SU-DHL-6 (cell line): ENCODE measurements around the gene CCNY.

Source experiments
- H2AFZ ChIP-seq: fragments of 200-600 bp; sonication (generic); 2 replicates; pipeline ENCODE4 v1.6.1; 2014; ENCODE audit warnings: low read depth, mild to moderate bottlenecking, moderate library complexity, mixed read lengths, antibody characterized with exemption, low read length; ENCODE audit not compliant: severe bottlenecking
- H3F3A ChIP-seq: fragments of 200-600 bp; shearing (Covaris generic); 2 replicates; pipeline ENCODE4 v1.6.0; 2016; ENCODE audit warnings: antibody characterized with exemption, mild to moderate bottlenecking; ENCODE audit not compliant: insufficient read depth
- H3K27ac ChIP-seq: fragments of 200-600 bp; sonication (generic); 2 replicates; pipeline ENCODE4 v1.5.1; 2016; ENCODE audit warnings: low read depth, mild to moderate bottlenecking, low read length, moderate library complexity, mixed read lengths
- H3K27me3 ChIP-seq: fragments of 200-600 bp; sonication (generic), shearing (Covaris generic); 2 replicates; pipeline ENCODE4 v1.6.0; 2014; ENCODE audit warnings: mild to moderate bottlenecking, low read length
- H3K36me3 ChIP-seq: fragments of 200-600 bp; sonication (generic); 2 replicates; pipeline ENCODE4 v1.6.1; 2014; ENCODE audit warnings: mild to moderate bottlenecking, low read length, mixed read lengths
- H3K4me2 ChIP-seq: fragments of 300-600, 200-600 bp; shearing (Covaris generic), sonication (generic); 2 replicates; pipeline ENCODE4 v1.6.0; 2014; ENCODE audit warnings: low read length, low read depth, mild to moderate bottlenecking; ENCODE audit not compliant: poor library complexity, severe bottlenecking
- H3K4me3 ChIP-seq: fragments of 200-600 bp; sonication (generic); 2 replicates; pipeline ENCODE4 v1.5.1; 2014; ENCODE audit warnings: antibody characterized with exemption, low read length, mild to moderate bottlenecking, mixed read lengths; ENCODE audit not compliant: insufficient read depth, poor library complexity, severe bottlenecking
- H3K79me2 ChIP-seq: fragments of 200-600 bp; sonication (generic); 2 replicates; pipeline ENCODE4 v1.6.1; 2014; ENCODE audit warnings: mild to moderate bottlenecking, low read length, moderate library complexity; ENCODE audit not compliant: insufficient read depth
- H3K9ac ChIP-seq: fragments of 200-600 bp; sonication (generic); 2 replicates; pipeline ENCODE4 v1.7.0; 2014; ENCODE audit warnings: mild to moderate bottlenecking, low read length
- H3K9me2 ChIP-seq: fragments of 200-600 bp; sonication (generic); replicated peaks from 2 replicates; pipeline ENCODE4 v1.6.1; 2014; ENCODE audit warnings: low read length; ENCODE audit not compliant: insufficient read depth
- H3K9me3 ChIP-seq: fragments of 200-600 bp; sonication (generic); 2 replicates; pipeline ENCODE4 v1.6.1; 2014; ENCODE audit warnings: low read length, mixed read lengths; ENCODE audit not compliant: insufficient read depth
- H4K20me1 ChIP-seq: fragments of 200-600 bp; sonication (generic); 2 replicates; pipeline ENCODE4 v1.6.1; 2014; ENCODE audit warnings: low read depth, mild to moderate bottlenecking, antibody characterized with exemption, low read length, moderate library complexity, mixed read lengths
- EZH2phosphoT487 ChIP-seq: fragments of 200-600 bp; sonication (generic), shearing (Covaris generic); conservative IDR thresholded peaks from 2 replicates; pipeline ENCODE4 v1.6.1; 2018; ENCODE audit warnings: mild to moderate bottlenecking, antibody characterized with exemption, low read length, moderate library complexity, mixed read lengths
- TF ChIP-seq, protein P1 (sequence below): fragments of 200-600 bp; sonication (generic); IDR thresholded peaks from one replicate; pipeline ENCODE4 v1.5.1; 2017; ENCODE audit warnings: antibody characterized with exemption, mild to moderate bottlenecking, low read length, moderate library complexity; ENCODE audit not compliant: insufficient read depth, poor library complexity, severe bottlenecking

CCNY gene

DNA sequence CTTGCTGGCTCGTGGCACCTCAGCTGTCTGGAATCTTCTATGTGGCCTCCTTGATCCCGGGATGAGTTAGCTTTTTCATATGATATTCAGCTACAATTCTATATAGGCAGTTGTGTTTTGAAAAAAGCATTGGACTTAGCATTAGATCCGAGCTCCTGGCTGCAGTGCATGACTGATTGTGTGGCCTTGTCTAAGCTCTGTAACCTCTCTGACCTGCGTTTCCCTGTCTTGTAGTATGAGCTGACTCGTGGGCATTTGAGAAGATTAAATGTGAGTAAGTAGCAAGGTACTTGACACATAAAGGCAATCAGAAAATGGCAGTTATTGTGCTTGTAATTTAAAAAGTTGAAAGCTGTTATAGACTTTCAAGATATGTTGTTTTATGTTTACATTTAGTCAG, 85.9 kb downstream of the CCNY start:
- no peaks in the 10 kb centered on the region for H3K9me3 ChIP-seq
- H3K9ac ChIP-seq, result no peak overlapping the region
- no peaks in the 10 kb centered on the region for H3K27me3 ChIP-seq
- H3K9me2 ChIP-seq, result no peaks in the 10 kb centered on the region
- H3K27ac ChIP-seq, result no peak overlapping the region
- H3K36me3 ChIP-seq, result no peaks in the 10 kb centered on the region
- H3K79me2 ChIP-seq, result no peaks in the 10 kb centered on the region
- no peak overlapping the region for H2AFZ ChIP-seq
- H4K20me1 ChIP-seq, result 0 out of 2 replicates have a peak, but pooled peaks cover 7% of the 10 kb centered on the region
- H3F3A ChIP-seq, result no peaks in the 10 kb centered on the region
- no peak overlapping the region for H3K4me2 ChIP-seq
- TF ChIP-seq EZH2phosphoT487, result no peak
- TF ChIP-seq, protein P1, sequence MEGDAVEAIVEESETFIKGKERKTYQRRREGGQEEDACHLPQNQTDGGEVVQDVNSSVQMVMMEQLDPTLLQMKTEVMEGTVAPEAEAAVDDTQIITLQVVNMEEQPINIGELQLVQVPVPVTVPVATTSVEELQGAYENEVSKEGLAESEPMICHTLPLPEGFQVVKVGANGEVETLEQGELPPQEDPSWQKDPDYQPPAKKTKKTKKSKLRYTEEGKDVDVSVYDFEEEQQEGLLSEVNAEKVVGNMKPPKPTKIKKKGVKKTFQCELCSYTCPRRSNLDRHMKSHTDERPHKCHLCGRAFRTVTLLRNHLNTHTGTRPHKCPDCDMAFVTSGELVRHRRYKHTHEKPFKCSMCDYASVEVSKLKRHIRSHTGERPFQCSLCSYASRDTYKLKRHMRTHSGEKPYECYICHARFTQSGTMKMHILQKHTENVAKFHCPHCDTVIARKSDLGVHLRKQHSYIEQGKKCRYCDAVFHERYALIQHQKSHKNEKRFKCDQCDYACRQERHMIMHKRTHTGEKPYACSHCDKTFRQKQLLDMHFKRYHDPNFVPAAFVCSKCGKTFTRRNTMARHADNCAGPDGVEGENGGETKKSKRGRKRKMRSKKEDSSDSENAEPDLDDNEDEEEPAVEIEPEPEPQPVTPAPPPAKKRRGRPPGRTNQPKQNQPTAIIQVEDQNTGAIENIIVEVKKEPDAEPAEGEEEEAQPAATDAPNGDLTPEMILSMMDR, result no peak
- no peak overlapping the region for H3K4me3 ChIP-seq

DNA sequence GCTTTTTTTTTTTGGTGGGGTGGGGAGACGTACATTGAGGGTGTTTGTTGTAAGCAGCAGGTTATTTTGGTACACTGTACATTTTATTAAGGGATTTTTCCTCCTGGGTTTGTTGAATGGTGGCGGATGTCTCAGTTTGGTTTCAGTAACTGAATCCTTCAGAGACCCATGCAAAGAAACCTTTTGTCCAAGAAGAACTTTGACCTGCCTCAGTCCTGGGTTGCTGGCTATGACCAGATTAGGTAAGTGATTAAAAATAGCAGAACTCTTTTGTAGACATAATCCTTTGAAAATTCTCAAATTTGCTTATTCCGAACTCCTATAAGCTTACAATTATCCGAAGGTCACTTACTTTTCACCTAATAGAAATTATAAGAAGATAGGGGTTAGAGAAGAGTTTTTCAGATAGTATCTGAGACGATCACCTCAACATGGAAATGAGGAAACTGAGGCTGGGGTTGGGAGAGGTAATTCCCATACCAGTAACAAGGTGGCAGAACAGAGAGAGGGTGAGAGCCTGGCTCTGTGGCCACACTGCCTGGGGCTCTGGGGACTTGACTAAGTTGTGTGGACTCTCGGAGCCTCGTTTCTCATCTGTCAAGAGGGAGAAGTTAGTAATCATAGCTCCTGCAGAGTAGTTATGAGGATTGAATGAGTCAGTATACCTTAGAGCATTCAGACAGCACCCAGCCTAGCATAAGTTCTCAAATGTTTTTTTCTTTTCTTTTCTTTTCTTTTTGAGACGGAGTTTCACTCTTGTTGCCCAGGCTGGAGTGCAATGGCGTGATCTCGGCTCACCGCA, 87.4 kb downstream of the CCNY start:
- H3K79me2 ChIP-seq, result no peaks in the 10 kb centered on the region
- H3K4me3 ChIP-seq, result no peak overlapping the region
- H3F3A ChIP-seq, result no peaks in the 10 kb centered on the region
- H3K9me3 ChIP-seq, result no peaks in the 10 kb centered on the region
- no peak overlapping the region for H2AFZ ChIP-seq
- no peaks in the 10 kb centered on the region for H3K27me3 ChIP-seq
- H3K9ac ChIP-seq, result no peak overlapping the region
- TF ChIP-seq EZH2phosphoT487, result no peak
- H3K4me2 ChIP-seq, result no peak overlapping the region
- no peaks in the 10 kb centered on the region for H3K36me3 ChIP-seq
- no peaks in the 10 kb centered on the region for H3K9me2 ChIP-seq
- H4K20me1 ChIP-seq, result 0 out of 2 replicates have a peak, but pooled peaks cover 7% of the 10 kb centered on the region
- H3K27ac ChIP-seq, result no peak overlapping the region

DNA sequence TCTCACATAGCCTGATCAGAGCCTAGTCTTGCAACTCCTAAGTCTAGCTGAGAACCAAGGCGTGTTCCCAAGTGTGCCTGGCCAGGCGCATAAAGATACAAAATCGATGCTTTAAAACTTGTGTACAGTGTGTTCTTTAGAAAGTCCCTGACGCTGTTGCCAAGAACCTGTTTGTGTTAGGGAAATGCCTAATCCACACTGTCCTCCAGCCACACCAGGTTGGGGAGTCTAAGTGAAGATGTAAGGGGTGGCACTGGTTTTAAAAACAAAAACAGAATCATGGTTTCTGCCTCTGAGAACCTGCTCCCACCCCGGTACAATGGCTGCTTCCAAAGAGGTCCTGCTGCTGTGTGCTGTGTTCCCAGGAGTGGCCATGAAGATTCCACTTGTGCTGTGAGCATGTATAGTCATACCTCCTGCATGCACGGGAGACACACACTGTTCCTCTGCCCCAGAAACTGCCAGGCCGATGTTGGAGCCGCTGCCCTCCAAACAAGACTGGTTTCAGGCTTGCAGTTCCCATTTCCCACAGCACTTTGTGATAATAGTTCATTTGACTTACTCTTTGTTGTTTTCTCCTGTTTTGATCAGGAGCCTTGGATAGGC, 88.5 kb downstream of the CCNY start:
- Histone ChIP-seq H3F3A (no peaks in the 10 kb centered on the region), H3K9me2 (no peaks in the 10 kb centered on the region), H3K4me2 (no peak overlapping the region), H2AFZ (no peak overlapping the region), H3K36me3 (no peaks in the 10 kb centered on the region), H3K27ac (no peak overlapping the region), H3K4me3 (no peak overlapping the region), H3K9ac (no peak overlapping the region), H3K79me2 (no peaks in the 10 kb centered on the region), H3K27me3 (no peaks in the 10 kb centered on the region), H4K20me1 (0 out of 2 replicates have a peak, but pooled peaks cover 4% of the 10 kb centered on the region), H3K9me3 (no peaks in the 10 kb centered on the region)
- TF ChIP-seq EZH2phosphoT487, result no peak
- TF ChIP-seq, protein P1, result no peak

DNA sequence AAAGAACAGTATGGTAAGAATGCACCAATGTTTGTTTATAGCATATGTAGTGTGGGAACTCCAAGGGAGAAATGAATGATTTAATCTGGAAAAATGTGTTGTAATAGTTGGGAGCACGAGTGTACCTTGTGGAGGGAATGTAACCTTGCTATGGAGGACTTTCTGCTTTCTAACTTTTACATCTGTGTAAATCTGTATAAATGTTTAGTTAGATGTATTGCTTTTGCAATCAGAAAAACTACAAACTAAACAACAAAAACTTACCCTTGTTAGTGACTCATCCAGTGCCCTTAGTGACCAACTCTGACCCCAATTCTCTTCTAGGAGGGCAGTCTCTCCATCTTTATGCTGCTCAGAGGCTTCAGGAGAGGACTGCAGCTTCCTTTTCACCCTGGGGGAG, 89.3 kb downstream of the CCNY start:
- no peak overlapping the region for H3K4me3 ChIP-seq
- no peaks in the 10 kb centered on the region for H3K9me3 ChIP-seq
- TF ChIP-seq EZH2phosphoT487, result no peak
- TF ChIP-seq, protein P1, result no peak
- H3K79me2 ChIP-seq, result no peaks in the 10 kb centered on the region
- no peak overlapping the region for H3K9ac ChIP-seq
- H3K27me3 ChIP-seq, result no peaks in the 10 kb centered on the region
- H4K20me1 ChIP-seq, result 0 out of 2 replicates have a peak, but pooled peaks cover 4% of the 10 kb centered on the region
- H3K4me2 ChIP-seq, result no peak overlapping the region
- no peak overlapping the region for H3K27ac ChIP-seq
- no peak overlapping the region for H2AFZ ChIP-seq
- H3K36me3 ChIP-seq, result no peaks in the 10 kb centered on the region
- H3F3A ChIP-seq, result no peaks in the 10 kb centered on the region
- H3K9me2 ChIP-seq, result no peaks in the 10 kb centered on the region
